MCF 10A (cell line): ENCODE measurements around the gene FBXW4. TPM values are rescaled to one million over a fixed set of nuclear protein-coding genes. Genes with fewer than 3 reads are reported as not detected.
"Not testable (repeated sequence)": the region's sequence is repeated elsewhere in the genome, so short reads cannot be mapped to it uniquely, and the experiment has no call there.

Experiments
- BruUV-seq: library from RNA; stranded (reverse); fragments of 400-500 nt; replicated peaks from 2 replicates; lab custom pipeline; 2021; lab: Mats Ljungman, UMichigan
- CTCF ChIA-PET: fragments of 300-600 bp; sonication (Branson Sonifier 250); formaldehyde crosslinking; extraction: SDS; loops from one replicate; lab custom pipeline; 2021; ENCODE audit warnings: antibody characterized with exemption, inconsistent platforms; lab: Yijun Ruan, JAX
- POLR2A ChIA-PET: fragments of 300-600, 350-650 bp; sonication (Branson Sonifier 250); formaldehyde crosslinking; extraction: SDS; loops from one replicate; lab custom pipeline; 2020; ENCODE audit warnings: antibody characterized with exemption, inconsistent platforms; lab: Yijun Ruan, JAX
- DNase-seq: peaks from one replicate; pipeline ENCODE4 v3.0.0-alpha.2; 2018; ENCODE audit not compliant: unreplicated experiment
- H3K27ac Mint-ChIP-seq: one replicate; pipeline ENCODE4 v1.8.0; 2022; ENCODE audit warnings: mild to moderate bottlenecking, low read depth, mixed read lengths; ENCODE audit not compliant: unreplicated experiment
- H3K27me3 Mint-ChIP-seq: one replicate; pipeline ENCODE4 v1.8.0; 2022; ENCODE audit warnings: mixed read lengths; ENCODE audit not compliant: insufficient read depth, unreplicated experiment
- H3K36me3 Mint-ChIP-seq: one replicate; pipeline ENCODE4 v1.8.0; 2022; ENCODE audit warnings: mild to moderate bottlenecking, moderate library complexity, mixed read lengths; ENCODE audit not compliant: insufficient read depth, unreplicated experiment
- H3K4me1 Mint-ChIP-seq: one replicate; pipeline ENCODE4 v1.8.0; 2022; ENCODE audit warnings: mixed read lengths; ENCODE audit not compliant: insufficient read depth, unreplicated experiment
- H3K4me3 Mint-ChIP-seq: one replicate; pipeline ENCODE4 v1.8.0; 2022; ENCODE audit warnings: mild to moderate bottlenecking, moderate library complexity, mixed read lengths; ENCODE audit not compliant: unreplicated experiment
- H3K9me3 Mint-ChIP-seq: one replicate; pipeline ENCODE4 v1.8.0; 2022; ENCODE audit warnings: mixed read lengths; ENCODE audit not compliant: unreplicated experiment
- intact Hi-C: fragments of 100-400 bp; cut with micrococcal nuclease; formaldehyde crosslinking; loops from 2 replicates; pipeline ENCODE4 v1.14.1; 2022
- total RNA-seq: library from RNA; stranded (reverse); gene quantifications from 2 replicates; pipeline ENCODE4 v1.2.3, GENCODE V29; 2022
- TF ChIP-seq, protein P1 (sequence below): fragments of 200-600 bp; IDR thresholded peaks from one replicate; pipeline ENCODE4 v1.8.0; 2022; ENCODE audit warnings: antibody characterized with exemption, mild to moderate bottlenecking; ENCODE audit not compliant: unreplicated experiment

The FBXW4 gene
- total RNA-seq, 1 experiment from 2014 or later: 52.1 TPM

DNA sequence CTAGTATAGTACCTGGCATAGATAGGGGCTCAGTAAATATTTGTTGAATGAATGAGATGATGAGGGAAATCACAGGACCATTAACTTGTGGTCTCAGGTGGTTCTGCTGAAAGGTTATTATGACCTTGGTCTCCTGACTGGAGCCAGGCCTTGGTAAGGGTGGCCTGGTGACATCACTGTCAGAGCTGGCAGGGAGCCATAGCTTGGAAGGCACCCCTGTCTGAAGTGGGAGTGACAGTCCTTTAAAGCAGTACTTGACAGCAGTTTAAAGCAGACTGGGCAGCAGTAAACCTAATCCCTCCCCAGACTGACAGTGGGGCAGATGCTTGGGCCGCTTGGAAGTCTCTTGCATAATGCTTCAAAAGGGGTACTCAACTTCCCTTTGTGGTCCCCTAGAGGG is 93.4 kb downstream of the FBXW4 start:
- Mint-ChIP-seq H3K4me3 (no peak overlapping the region), H3K36me3 (peaks cover 21% of the 10 kb centered on the region), H3K27ac (no peak overlapping the region), H3K27me3 (no peaks in the 10 kb centered on the region), H3K4me1 (no peaks in the 10 kb centered on the region), H3K9me3 (no peaks in the 10 kb centered on the region)
- BruUV-seq: no TSS peak
- DNase-seq: no peak
- ChIA-PET CTCF (interaction anchor here (0.7 to 2.7 kb wide), 6 partner anchors 13 to 358 kb away, joined by 3 to 31 read pairs (median 6); partner anchors contain the start of genes DPCD, NPM3 and POLL), POLR2A (interaction anchor here (0.6 kb wide), 1 partner anchor 420 kb away, joined by 3 read pairs; no protein-coding TSS in a partner anchor)
- intact Hi-C loops: loop anchor here (5.0 kb wide), 1 partner anchor 471 kb away; no protein-coding TSS in a partner anchor
- TF ChIP-seq, protein P1, sequence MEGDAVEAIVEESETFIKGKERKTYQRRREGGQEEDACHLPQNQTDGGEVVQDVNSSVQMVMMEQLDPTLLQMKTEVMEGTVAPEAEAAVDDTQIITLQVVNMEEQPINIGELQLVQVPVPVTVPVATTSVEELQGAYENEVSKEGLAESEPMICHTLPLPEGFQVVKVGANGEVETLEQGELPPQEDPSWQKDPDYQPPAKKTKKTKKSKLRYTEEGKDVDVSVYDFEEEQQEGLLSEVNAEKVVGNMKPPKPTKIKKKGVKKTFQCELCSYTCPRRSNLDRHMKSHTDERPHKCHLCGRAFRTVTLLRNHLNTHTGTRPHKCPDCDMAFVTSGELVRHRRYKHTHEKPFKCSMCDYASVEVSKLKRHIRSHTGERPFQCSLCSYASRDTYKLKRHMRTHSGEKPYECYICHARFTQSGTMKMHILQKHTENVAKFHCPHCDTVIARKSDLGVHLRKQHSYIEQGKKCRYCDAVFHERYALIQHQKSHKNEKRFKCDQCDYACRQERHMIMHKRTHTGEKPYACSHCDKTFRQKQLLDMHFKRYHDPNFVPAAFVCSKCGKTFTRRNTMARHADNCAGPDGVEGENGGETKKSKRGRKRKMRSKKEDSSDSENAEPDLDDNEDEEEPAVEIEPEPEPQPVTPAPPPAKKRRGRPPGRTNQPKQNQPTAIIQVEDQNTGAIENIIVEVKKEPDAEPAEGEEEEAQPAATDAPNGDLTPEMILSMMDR: no peak

DNA sequence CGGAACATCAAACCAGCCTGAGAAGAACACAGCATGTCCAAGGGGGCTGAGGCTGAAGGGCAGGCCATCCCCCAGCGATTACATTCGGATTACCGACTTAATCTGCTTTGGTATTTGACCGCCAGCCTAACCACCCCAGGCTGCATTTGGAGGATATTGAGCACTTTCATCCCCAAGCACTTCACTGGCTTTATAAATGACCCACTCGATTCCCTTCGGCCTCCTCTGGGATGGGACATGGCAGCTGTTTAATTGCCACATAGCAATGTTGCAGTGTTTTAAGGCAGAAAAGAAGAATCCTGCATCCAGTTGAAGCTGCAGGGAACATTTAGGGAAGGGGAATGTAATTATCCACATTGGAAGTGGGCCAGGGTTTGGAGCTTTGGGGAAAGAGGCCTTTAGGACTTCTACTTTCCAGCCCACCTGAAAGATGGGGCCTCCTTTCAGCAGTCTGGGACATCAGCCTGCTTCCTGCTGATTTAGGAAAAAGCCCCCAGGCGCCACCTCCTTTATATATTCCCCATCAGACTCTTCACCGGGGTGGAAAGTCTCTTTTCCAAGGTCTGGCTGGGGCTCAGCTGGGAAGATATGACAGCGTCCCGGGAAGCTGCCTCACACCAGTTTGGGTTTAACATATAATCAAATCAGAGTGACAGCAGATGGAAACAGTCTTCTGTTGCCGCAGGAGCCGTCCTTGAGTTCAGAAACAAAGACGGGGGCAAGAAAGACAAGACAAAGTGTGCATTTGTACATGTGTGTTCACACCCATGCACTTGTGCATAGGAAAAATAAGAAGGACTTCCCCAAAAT is 97.7 kb downstream of the FBXW4 start:
- no peak overlapping the region for H3K27ac Mint-ChIP-seq
- no peaks in the 10 kb centered on the region for H3K4me1 Mint-ChIP-seq
- H3K4me3 Mint-ChIP-seq: no peak overlapping the region
- H3K36me3 Mint-ChIP-seq: peaks cover 10% of the 10 kb centered on the region
- H3K27me3 Mint-ChIP-seq: no peaks in the 10 kb centered on the region
- TF ChIP-seq, protein P1: no peak
- no peak for DNase-seq
- intact Hi-C loops: no loop called here
- POLR2A ChIA-PET: interaction anchor here (1.4 to 2.3 kb wide), 2 partner anchors 9 to 10 kb away, joined by 4 to 8 read pairs; partner anchors contain the start of genes DPCD and POLL
- H3K9me3 Mint-ChIP-seq: no peaks in the 10 kb centered on the region
- BruUV-seq: no TSS peak
- CTCF ChIA-PET: interaction anchor here (0.5 to 1.4 kb wide), 3 partner anchors 16 to 383 kb away, joined by 3 to 4 read pairs (median 4); no protein-coding TSS in a partner anchor

DNA sequence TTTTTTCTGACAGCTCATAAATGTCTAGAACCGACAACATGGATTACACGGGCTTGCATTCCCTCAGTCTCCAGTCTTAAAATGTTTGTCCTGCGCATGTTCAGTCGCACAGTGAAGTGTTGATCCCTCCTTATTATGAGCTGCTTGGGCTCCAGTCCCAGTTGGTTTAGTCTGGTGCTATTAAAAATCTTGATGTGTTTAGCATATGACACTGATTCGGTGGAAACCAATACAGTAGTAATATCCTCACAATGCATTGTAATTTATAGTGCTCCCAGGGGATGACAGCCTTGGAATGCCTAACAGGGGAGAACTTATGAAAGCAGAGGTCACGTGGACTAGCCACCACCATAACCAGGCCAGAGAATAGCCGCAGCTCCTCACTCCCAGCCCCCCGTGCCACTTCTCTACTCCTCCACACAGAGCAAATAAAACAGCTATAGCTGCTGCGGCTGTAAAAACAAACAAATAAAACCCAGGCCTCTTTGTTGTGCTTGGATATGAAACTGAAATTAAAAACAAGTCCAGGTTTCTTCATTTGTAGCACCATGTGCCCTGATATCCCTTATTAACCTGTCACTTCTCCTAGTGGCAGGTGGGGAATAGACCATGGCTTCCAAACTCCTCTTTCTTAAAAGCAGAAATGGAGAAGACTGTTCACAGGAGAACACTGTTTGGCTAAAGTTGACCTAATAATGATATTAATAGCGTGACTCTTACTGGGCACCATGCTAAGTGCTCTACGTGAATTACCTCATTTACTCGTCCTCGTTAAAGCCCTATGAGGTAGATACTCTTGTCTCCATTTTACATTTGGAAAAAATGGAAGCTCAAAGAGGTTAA is 99.2 kb downstream of the FBXW4 start:
- BruUV-seq: no TSS peak
- peaks cover 5% of the 10 kb centered on the region for H3K36me3 Mint-ChIP-seq
- intact Hi-C loops: no loop called here
- no peaks in the 10 kb centered on the region for H3K27me3 Mint-ChIP-seq
- H3K4me3 Mint-ChIP-seq: no peak overlapping the region
- POLR2A ChIA-PET: interaction anchor here (0.6 to 1.4 kb wide), 3 partner anchors 8 to 531 kb away, joined by 3 to 4 read pairs (median 4); partner anchors contain the start of genes DPCD and POLL
- H3K27ac Mint-ChIP-seq: no peak overlapping the region
- CTCF ChIA-PET: interaction anchor here (0.5 to 1.4 kb wide), 4 partner anchors 25 to 561 kb away, joined by 3 to 4 read pairs (median 3); no protein-coding TSS in a partner anchor
- H3K9me3 Mint-ChIP-seq: no peaks in the 10 kb centered on the region
- no peak for DNase-seq
- H3K4me1 Mint-ChIP-seq: no peaks in the 10 kb centered on the region
- TF ChIP-seq, protein P1: no peak

DNA sequence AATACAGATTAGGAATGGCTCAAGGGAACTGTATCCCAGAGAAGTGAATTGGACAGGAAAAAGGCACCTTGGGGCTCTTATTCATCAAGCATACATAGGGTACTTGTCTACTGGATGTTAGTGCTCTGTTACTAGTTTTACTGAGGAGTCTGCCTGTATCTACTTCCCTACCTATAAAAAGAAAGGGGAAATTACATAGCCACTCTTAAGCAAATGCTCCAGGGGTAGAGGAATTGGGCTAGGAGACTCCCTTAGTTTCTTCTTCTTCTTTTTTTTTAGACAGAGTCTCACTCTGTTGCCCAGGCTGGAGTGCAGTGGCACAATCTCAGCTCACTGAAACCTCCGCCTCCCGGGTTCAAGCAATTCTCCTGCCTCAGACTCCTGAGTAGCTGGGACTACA is 101.6 kb downstream of the FBXW4 start:
- intact Hi-C loops, H3K4me1 Mint-ChIP-seq, BruUV-seq, H3K36me3 Mint-ChIP-seq, POLR2A ChIA-PET, H3K9me3 Mint-ChIP-seq, DNase-seq, H3K27ac Mint-ChIP-seq, H3K27me3 Mint-ChIP-seq, H3K4me3 Mint-ChIP-seq: not testable (repeated sequence)
- CTCF ChIA-PET: interaction anchor here (0.7 kb wide), 1 partner anchor 266 kb away, joined by 3 read pairs; no protein-coding TSS in a partner anchor
